Loucy (cell line): ENCODE data around the gene NOS1.

Experiments
- H2AFZ ChIP-seq: fragments of 200-600 bp; sonication (generic); 2 replicates; pipeline ENCODE4 v1.6.0; 2016; ENCODE audit warnings: antibody characterized with exemption, mild to moderate bottlenecking, low read length, moderate library complexity
- H3F3A ChIP-seq: fragments of 200-600 bp; 2 replicates; pipeline ENCODE4 v1.6.0; 2016; ENCODE audit warnings: antibody characterized with exemption, low read depth, mild to moderate bottlenecking
- H3K27me3 ChIP-seq: fragments of 200-600 bp; sonication (generic); 2 replicates; pipeline ENCODE4 v1.6.1; 2014; ENCODE audit warnings: low read length, mild to moderate bottlenecking; ENCODE audit not compliant: insufficient read depth, poor library complexity, severe bottlenecking
- H3K36me3 ChIP-seq: fragments of 200-600 bp; sonication (generic); 2 replicates; pipeline ENCODE4 v1.6.1; 2016; ENCODE audit warnings: low read length; ENCODE audit not compliant: insufficient read depth
- H3K4me1 ChIP-seq: fragments of 200-600 bp; sonication (generic); 2 replicates; pipeline ENCODE4 v1.5.1; 2014; ENCODE audit warnings: low read length, mild to moderate bottlenecking; ENCODE audit not compliant: insufficient read depth, poor library complexity, severe bottlenecking
- H3K4me2 ChIP-seq: fragments of 200-600 bp; sonication (generic); 2 replicates; pipeline ENCODE4 v1.6.0; 2014; ENCODE audit warnings: antibody characterized with exemption, low read length, low read depth, mild to moderate bottlenecking; ENCODE audit not compliant: poor library complexity, severe bottlenecking
- H3K4me3 ChIP-seq: fragments of 200-600 bp; sonication (generic); 2 replicates; pipeline ENCODE4 v1.5.1; 2014; ENCODE audit warnings: low read length, mild to moderate bottlenecking, mixed read lengths; ENCODE audit not compliant: poor library complexity, severe bottlenecking
- H3K79me2 ChIP-seq: fragments of 200-600 bp; sonication (generic); 2 replicates; pipeline ENCODE4 v1.6.1; 2014; ENCODE audit warnings: low read length; ENCODE audit not compliant: insufficient read depth
- H3K9ac ChIP-seq: fragments of 200-600 bp; sonication (generic); 2 replicates; pipeline ENCODE4 v1.6.0; 2014; ENCODE audit warnings: mild to moderate bottlenecking, low read depth, low read length, moderate library complexity; ENCODE audit not compliant: poor library complexity, severe bottlenecking
- H3K9me2 ChIP-seq: fragments of 200-600 bp; sonication (generic); replicated peaks from 2 replicates; pipeline ENCODE4 v1.6.1; 2016; ENCODE audit warnings: low read depth, low read length, mixed read lengths
- H3K9me3 ChIP-seq: fragments of 200-600 bp; sonication (generic); 2 replicates; pipeline ENCODE4 v1.6.1; 2014; ENCODE audit warnings: mild to moderate bottlenecking, antibody characterized with exemption, low read length, low read depth; ENCODE audit not compliant: insufficient read depth
- H4K20me1 ChIP-seq: fragments of 200-600 bp; sonication (generic); 2 replicates; pipeline ENCODE4 v1.6.0; 2014; ENCODE audit warnings: antibody characterized with exemption, low read length, mild to moderate bottlenecking; ENCODE audit not compliant: insufficient read depth, poor library complexity, severe bottlenecking
- CTCF ChIP-seq: fragments of 200-600 bp; sonication (generic); conservative IDR thresholded peaks from 2 replicates; pipeline ENCODE4 v1.5.1; 2014; ENCODE audit warnings: mild to moderate bottlenecking, antibody characterized with exemption, low read length
- EZH2phosphoT487 ChIP-seq: fragments of 200-600 bp; IDR thresholded peaks from 2 replicates; pipeline ENCODE4 v1.6.1; 2018; ENCODE audit warnings: antibody characterized with exemption, mild to moderate bottlenecking, moderate library complexity, borderline replicate concordance

The NOS1 gene

GRCh38 chr12:117363056-117363662 is 1.7 kb upstream of the NOS1 start:
- no peaks in the 10 kb centered on the region for H3K9me3 ChIP-seq
- no peaks in the 10 kb centered on the region for H3K27me3 ChIP-seq
- H3K9me2 ChIP-seq, result no peaks in the 10 kb centered on the region

DNA sequence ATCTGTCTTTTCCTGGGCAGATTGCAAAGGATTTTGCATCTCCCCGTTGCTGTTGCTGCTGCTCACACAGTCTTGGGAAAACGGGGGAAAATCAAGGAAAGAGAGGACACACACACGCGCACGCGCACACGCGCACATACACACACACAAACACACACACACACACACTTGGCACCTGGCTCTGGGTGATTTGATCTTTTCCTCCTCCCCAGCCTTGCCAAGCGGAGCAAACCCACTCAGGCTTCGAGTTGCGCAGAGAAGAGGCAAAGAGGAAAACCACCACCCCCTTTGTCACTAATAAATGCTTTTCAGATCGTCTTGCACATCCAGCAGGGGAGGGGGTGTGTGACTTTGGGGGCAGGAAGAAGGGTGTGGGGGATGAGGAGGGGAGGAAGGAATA is 965 bp upstream of the NOS1 start:
- Histone ChIP-seq H3K4me1 (no peaks in the 10 kb centered on the region), H3K9me3 (no peaks in the 10 kb centered on the region), H3K4me3 (no peak overlapping the region), H3K27me3 (no peaks in the 10 kb centered on the region), H3K9ac (no peak overlapping the region), H3K36me3 (no peaks in the 10 kb centered on the region), H3K4me2 (no peak overlapping the region), H3K79me2 (no peaks in the 10 kb centered on the region), H2AFZ (no peak overlapping the region), H3F3A (no peaks in the 10 kb centered on the region), H4K20me1 (no peaks in the 10 kb centered on the region), H3K9me2 (no peaks in the 10 kb centered on the region)
- TF ChIP-seq EZH2phosphoT487 (no peak), CTCF (no peak)

More at GRCh38 chr12:117363056-117363662, 1.7 kb upstream of the NOS1 start:
- Histone ChIP-seq H3F3A (no peaks in the 10 kb centered on the region), H3K4me3 (no peak overlapping the region), H2AFZ (0 out of 2 replicates have a peak overlapping the region, but pooled peaks have one; percentile 58), H3K4me2 (no peak overlapping the region), H3K79me2 (no peaks in the 10 kb centered on the region), H3K36me3 (no peaks in the 10 kb centered on the region), H3K9ac (no peak overlapping the region), H3K4me1 (no peaks in the 10 kb centered on the region), H4K20me1 (no peaks in the 10 kb centered on the region)
- TF ChIP-seq CTCF (no peak), EZH2phosphoT487 (no peak)

- no peaks in the 10 kb centered on the region for H3K9me2 ChIP-seq
- H3K4me2 ChIP-seq, result no peak overlapping the region
- no peak for TF ChIP-seq CTCF
- H3F3A ChIP-seq, result no peaks in the 10 kb centered on the region
- no peaks in the 10 kb centered on the region for H3K9me3 ChIP-seq
- no peaks in the 10 kb centered on the region for H3K36me3 ChIP-seq
- no peak overlapping the region for H2AFZ ChIP-seq
- no peaks in the 10 kb centered on the region for H4K20me1 ChIP-seq
- no peaks in the 10 kb centered on the region for H3K27me3 ChIP-seq
- H3K9ac ChIP-seq, result no peak overlapping the region
- no peaks in the 10 kb centered on the region for H3K79me2 ChIP-seq
- H3K4me3 ChIP-seq, result no peak overlapping the region
- no peaks in the 10 kb centered on the region for H3K4me1 ChIP-seq
Observed at GRCh38 chr12:117361905-117362304, 479 bp upstream of the NOS1 start.
